OCI-LY1 (cell line): ENCODE results near the gene TCEA3.
"Not testable (repeated sequence)": the region's sequence is repeated elsewhere in the genome, so short reads cannot be mapped to it uniquely, and the experiment has no call there.

Experiments used
- H2AFZ ChIP-seq: fragments of 200-600 bp; sonication (generic), shearing (Covaris generic); 2 replicates; pipeline ENCODE4 v1.6.0; 2014; ENCODE audit warnings: antibody characterized with exemption, mild to moderate bottlenecking, low read length
- H3F3A ChIP-seq: fragments of 200-600 bp; sonication (generic), shearing (Covaris generic); 2 replicates; pipeline ENCODE4 v1.6.0; 2014; ENCODE audit warnings: mild to moderate bottlenecking, antibody characterized with exemption, low read length, moderate library complexity; ENCODE audit not compliant: insufficient read depth
- H3K27ac ChIP-seq: fragments of 200-600 bp; sonication (generic); 2 replicates; pipeline ENCODE4 v1.5.1; 2014; ENCODE audit warnings: low read length, mixed run types, mild to moderate bottlenecking, low read depth; ENCODE audit not compliant: poor library complexity, severe bottlenecking
- H3K27me3 ChIP-seq: fragments of 200-600 bp; sonication (generic); 2 replicates; pipeline ENCODE4 v1.6.0; 2014; ENCODE audit warnings: antibody characterized with exemption, mild to moderate bottlenecking, low read length, moderate library complexity; ENCODE audit not compliant: insufficient read depth
- H3K36me3 ChIP-seq: fragments of 200-600 bp; sonication (generic); 2 replicates; pipeline ENCODE4 v1.6.1; 2014; ENCODE audit warnings: mild to moderate bottlenecking, antibody characterized with exemption, low read length, moderate library complexity, mixed read lengths; ENCODE audit not compliant: insufficient read depth
- H3K4me1 ChIP-seq: fragments of 200-600 bp; sonication (generic); 2 replicates; pipeline ENCODE4 v1.5.1; 2014; ENCODE audit warnings: mild to moderate bottlenecking, low read length, moderate library complexity; ENCODE audit not compliant: insufficient read depth, severe bottlenecking
- H3K4me2 ChIP-seq: fragments of 200-600 bp; sonication (generic), shearing (Covaris generic); 2 replicates; pipeline ENCODE4 v1.6.1; 2014; ENCODE audit warnings: low read length
- H3K4me3 ChIP-seq: fragments of 200-600 bp; sonication (generic); 2 replicates; pipeline ENCODE4 v1.5.1; 2014; ENCODE audit warnings: low read length, low read depth, mild to moderate bottlenecking, mixed read lengths; ENCODE audit not compliant: poor library complexity, severe bottlenecking
- H3K79me2 ChIP-seq: fragments of 200-600 bp; shearing (Covaris generic); 2 replicates; pipeline ENCODE4 v1.6.1; 2016; ENCODE audit warnings: mixed run types, low read length, mixed read lengths; ENCODE audit not compliant: insufficient read depth
- H3K9ac ChIP-seq: fragments of 200-600 bp; sonication (generic), shearing (Covaris generic); 2 replicates; pipeline ENCODE4 v1.6.1; 2014; ENCODE audit warnings: mild to moderate bottlenecking, low read length, mixed read lengths
- H3K9me2 ChIP-seq: fragments of 200-600 bp; sonication (generic), shearing (Covaris generic); 2 replicates; pipeline ENCODE4 v1.6.1; 2014; ENCODE audit warnings: low read depth, mild to moderate bottlenecking, low read length, mixed read lengths
- H3K9me3 ChIP-seq: fragments of 200-600 bp; shearing (Covaris generic); 2 replicates; pipeline ENCODE4 v1.6.1; 2014; ENCODE audit warnings: low read length, mixed read lengths
- H4K20me1 ChIP-seq: fragments of 200-600 bp; sonication (generic), shearing (Covaris generic); 2 replicates; pipeline ENCODE4 v1.6.0; 2016; ENCODE audit warnings: mild to moderate bottlenecking, low read length; ENCODE audit not compliant: insufficient read depth
- EZH2 ChIP-seq: fragments of 200-600 bp; sonication (generic), shearing (Covaris generic); IDR thresholded peaks from 2 replicates; pipeline ENCODE4 v1.8.0; 2017; ENCODE audit warnings: borderline replicate concordance, mixed run types, mild to moderate bottlenecking, antibody characterized with exemption, low read length, moderate library complexity, mixed read lengths
- TF ChIP-seq, protein P1 (sequence below): fragments of 200-600 bp; sonication (generic), shearing (Covaris generic); IDR thresholded peaks from 2 replicates; pipeline ENCODE4 v1.5.1; 2017; ENCODE audit warnings: mild to moderate bottlenecking, antibody characterized with exemption, low read length, moderate library complexity, mixed read lengths

The TCEA3 gene

DNA sequence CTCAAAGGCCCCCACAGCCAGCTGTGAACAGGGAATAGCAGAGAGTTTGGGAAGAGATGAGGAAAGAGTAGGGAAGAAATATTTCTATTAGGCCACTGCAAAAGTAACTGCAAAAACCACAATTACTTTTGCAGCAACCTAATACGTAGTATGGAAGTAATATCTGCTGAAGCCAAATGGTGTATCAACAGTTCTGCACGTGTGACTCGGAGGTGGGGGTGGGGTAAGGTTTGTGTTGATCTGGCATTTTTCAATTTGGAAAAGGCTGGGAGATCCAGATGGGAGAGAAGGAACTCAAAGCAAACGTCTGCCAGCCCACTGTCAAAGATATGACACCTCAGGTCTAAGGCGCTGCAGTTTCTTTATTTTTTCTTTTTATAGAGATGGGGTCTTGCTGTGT lies 43.8 kb downstream of the TCEA3 start:
- no peak overlapping the region for H3K9ac ChIP-seq
- H3K9me2 ChIP-seq: no peaks in the 10 kb centered on the region
- peaks cover 5% of the 10 kb centered on the region; the same call in 1 of the 2 replicates for H3K27me3 ChIP-seq
- H3K27ac ChIP-seq: no peak overlapping the region
- H4K20me1 ChIP-seq: no peaks in the 10 kb centered on the region
- no peaks in the 10 kb centered on the region for H3K36me3 ChIP-seq
- no peaks in the 10 kb centered on the region for H3F3A ChIP-seq
- no peak overlapping the region for H3K4me2 ChIP-seq
- TF ChIP-seq, protein P1, sequence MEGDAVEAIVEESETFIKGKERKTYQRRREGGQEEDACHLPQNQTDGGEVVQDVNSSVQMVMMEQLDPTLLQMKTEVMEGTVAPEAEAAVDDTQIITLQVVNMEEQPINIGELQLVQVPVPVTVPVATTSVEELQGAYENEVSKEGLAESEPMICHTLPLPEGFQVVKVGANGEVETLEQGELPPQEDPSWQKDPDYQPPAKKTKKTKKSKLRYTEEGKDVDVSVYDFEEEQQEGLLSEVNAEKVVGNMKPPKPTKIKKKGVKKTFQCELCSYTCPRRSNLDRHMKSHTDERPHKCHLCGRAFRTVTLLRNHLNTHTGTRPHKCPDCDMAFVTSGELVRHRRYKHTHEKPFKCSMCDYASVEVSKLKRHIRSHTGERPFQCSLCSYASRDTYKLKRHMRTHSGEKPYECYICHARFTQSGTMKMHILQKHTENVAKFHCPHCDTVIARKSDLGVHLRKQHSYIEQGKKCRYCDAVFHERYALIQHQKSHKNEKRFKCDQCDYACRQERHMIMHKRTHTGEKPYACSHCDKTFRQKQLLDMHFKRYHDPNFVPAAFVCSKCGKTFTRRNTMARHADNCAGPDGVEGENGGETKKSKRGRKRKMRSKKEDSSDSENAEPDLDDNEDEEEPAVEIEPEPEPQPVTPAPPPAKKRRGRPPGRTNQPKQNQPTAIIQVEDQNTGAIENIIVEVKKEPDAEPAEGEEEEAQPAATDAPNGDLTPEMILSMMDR: no peak
- no peak for TF ChIP-seq EZH2
- no peaks in the 10 kb centered on the region for H3K79me2 ChIP-seq
- H3K4me3 ChIP-seq: no peak overlapping the region
- no peak overlapping the region for H2AFZ ChIP-seq
- no peaks in the 10 kb centered on the region for H3K9me3 ChIP-seq
- H3K4me1 ChIP-seq: no peaks in the 10 kb centered on the region

DNA sequence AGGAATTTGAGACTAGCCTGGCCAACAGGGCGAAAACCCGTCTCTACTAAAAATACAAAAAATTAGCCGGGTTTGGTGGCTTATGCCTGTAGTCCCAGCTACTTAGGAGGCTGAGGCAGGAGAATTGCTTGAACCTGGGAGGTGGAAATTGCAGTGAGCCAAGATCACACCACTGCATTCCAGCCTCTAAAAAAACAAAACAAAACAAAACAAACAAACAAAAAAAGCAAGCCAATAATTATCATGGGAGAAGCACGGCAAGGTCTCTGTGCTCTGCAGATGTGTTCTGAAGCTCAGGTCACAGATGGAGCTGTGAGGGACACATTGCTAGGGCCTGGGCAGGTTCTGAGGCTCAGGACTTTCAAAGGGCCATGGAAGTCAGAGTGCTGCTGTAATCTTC lies 44.3 kb downstream of the TCEA3 start:
- H3K79me2 ChIP-seq, H3K9me2 ChIP-seq, H3K27ac ChIP-seq, H3K4me1 ChIP-seq, H3K36me3 ChIP-seq, H3F3A ChIP-seq, H3K27me3 ChIP-seq, H3K9me3 ChIP-seq, H3K4me2 ChIP-seq, H3K9ac ChIP-seq, H2AFZ ChIP-seq, H3K4me3 ChIP-seq, H4K20me1 ChIP-seq: not testable (repeated sequence)

DNA sequence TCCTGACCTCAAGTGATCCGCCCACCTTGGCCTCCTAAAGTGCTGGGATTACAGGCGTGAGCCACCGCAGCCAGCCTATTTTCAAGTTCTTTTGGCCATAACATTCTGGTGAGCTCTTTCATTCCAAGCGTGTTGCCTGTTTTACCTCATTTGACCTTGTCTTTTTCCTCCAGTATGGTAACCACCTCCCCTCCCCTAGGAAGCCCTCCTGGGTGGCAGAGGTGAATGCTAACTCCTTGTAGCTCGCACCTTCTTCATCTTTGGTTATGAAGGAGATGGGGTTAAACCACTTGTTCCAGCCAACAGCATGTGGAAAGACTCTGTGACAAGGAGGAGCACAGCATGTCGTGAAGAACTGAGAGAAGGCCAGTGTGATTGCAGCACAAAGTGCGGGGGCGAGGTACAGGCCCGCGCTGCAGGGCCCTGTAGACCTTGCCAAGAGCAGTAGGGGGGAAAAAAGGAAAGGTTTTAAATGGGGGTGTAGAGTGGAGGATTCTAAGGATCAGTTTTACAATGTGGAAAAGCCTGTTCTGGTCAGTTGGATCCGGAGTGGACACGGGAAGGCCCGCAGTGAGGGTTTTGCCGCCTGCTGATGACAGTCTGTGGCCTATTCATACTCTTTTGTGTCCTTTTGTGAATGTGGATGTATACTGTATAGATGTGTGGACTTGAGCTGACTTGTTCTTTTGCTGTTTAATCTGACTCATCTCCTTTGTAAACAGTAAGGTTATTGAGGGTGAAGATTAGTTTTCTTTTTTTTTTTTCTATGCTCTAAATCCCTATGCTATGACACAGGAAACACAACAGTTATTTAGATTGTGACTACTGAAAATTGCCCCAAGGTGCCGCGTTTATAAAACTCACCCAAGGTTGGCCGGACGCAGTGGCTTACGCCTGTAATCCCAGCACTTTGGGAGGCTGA lies 47.4 kb downstream of the TCEA3 start:
- peaks cover 10% of the 10 kb centered on the region for H3K4me1 ChIP-seq
- H2AFZ ChIP-seq: no peak overlapping the region
- H3K4me2 ChIP-seq: no peak overlapping the region
- H3K27ac ChIP-seq: no peak overlapping the region
- 0 out of 2 replicates have a peak, but pooled peaks cover 6% of the 10 kb centered on the region for H3F3A ChIP-seq
- no peaks in the 10 kb centered on the region for H3K9me3 ChIP-seq
- no peaks in the 10 kb centered on the region for H3K36me3 ChIP-seq
- TF ChIP-seq, protein P1: no peak
- TF ChIP-seq EZH2: no peak
- no peaks in the 10 kb centered on the region for H3K27me3 ChIP-seq
- H4K20me1 ChIP-seq: no peaks in the 10 kb centered on the region
- no peak overlapping the region for H3K9ac ChIP-seq
- no peaks in the 10 kb centered on the region for H3K79me2 ChIP-seq
- no peaks in the 10 kb centered on the region for H3K9me2 ChIP-seq
- H3K4me3 ChIP-seq: no peak overlapping the region

DNA sequence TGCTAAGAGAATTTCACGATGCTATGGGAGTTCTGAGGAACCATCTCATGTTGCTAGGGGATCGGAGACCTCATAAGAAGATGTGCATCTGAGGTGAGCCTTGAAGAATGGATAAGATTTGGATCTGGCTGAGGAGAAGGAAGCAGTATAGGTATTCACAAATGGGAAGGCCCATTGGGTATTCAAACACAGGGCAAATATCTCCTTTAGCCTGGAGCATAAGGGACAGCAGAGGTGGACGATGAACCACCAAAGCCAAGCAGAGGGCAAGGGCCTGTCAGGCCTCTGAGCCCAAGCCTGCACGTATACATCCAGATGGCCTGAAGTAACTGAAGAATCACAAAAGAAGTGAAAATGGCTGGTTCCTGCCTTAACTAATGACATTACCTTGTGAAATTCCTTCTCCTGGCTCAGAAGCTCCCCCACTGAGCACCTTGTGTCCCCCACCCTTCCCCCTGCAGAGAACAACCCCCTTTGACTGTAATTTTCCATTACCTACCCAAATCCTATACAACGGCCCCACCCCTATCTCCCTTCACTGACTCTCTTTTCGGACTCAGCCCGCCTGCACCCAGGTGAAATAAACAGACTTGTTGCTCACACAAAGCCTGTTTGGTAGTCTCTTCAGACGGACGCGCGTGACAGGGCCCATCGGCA lies 50.3 kb downstream of the TCEA3 start:
- not testable (repeated sequence) for H3K79me2 ChIP-seq, H3K9me3 ChIP-seq, H3F3A ChIP-seq, H3K27me3 ChIP-seq, H3K4me3 ChIP-seq, H3K9ac ChIP-seq, H3K36me3 ChIP-seq, H2AFZ ChIP-seq, H3K27ac ChIP-seq, H3K9me2 ChIP-seq, H4K20me1 ChIP-seq
- H3K4me2 ChIP-seq: peak overlapping the region; percentile 11; the same call in 1 of the 2 replicates
- H3K4me1 ChIP-seq: peaks cover 23% of the 10 kb centered on the region
